K562 (cell line): ENCODE data around the gene CBL. TPM values are rescaled to one million over a fixed set of nuclear protein-coding genes. Genes with fewer than 3 reads are reported as not detected.

Experiments
- ATAC-seq: fragments of 200-7000 bp; cut with Tn5 transposase; 3 replicates; pipeline ENCODE4 v1.9.1; 2020; ENCODE audit warnings: moderate library complexity
- BruUV-seq: library from RNA; stranded (reverse); fragments of 400-500 nt; replicated peaks from 2 replicates; lab custom pipeline; 2021; lab: Mats Ljungman, UMichigan
- CTCF ChIA-PET: fragments of 300-600 bp; formaldehyde crosslinking; extraction: SDS; loops from one replicate; lab custom pipeline; 2021; ENCODE audit warnings: low intra/inter-chr PET ratio; lab: Yijun Ruan, JAX
- POLR2A ChIA-PET: fragments of 300-600, 350-650 bp; sonication (Branson Sonifier 250); formaldehyde crosslinking; extraction: SDS; loops from one replicate; lab custom pipeline; 2021; ENCODE audit warnings: antibody characterized with exemption, inconsistent platforms; lab: Yijun Ruan, JAX
- DNase-seq, 4 experiments: peaks; one replicate each; pipeline versions ENCODE4 v3.0.0 to v3.0.0-alpha.2; 2011 to 2018; ENCODE audit warnings: low spot score in 3 of 4, mixed read lengths in 3 of 4; ENCODE audit errors: extremely low read depth in 1 of 4
- FAIRE-seq: peaks from 2 replicates; lab custom pipeline; 2011; peaks lifted over from hg19 to GRCh38; lab: Jason Lieb, UNC
- H2AFZ ChIP-seq: 2 replicates; pipeline ENCODE4 v1.6.0; 2011; ENCODE audit warnings: low read depth, low read length, control low read depth, inconsistent platforms
- H3K27ac ChIP-seq: fragments of 200-600 bp; 3 replicates; pipeline ENCODE4 v1.8.0; 2011; ENCODE audit warnings: low read depth, mild to moderate bottlenecking, control low read depth, inconsistent platforms, low read length, moderate library complexity, mixed read lengths; ENCODE audit errors: extremely low read depth
- H3K27me3 ChIP-seq, 2 experiments: fragments of 300-600 bp in 1 of 2; 2 replicates in 1 of 2; 3 replicates in 1 of 2; pipeline versions ENCODE4 v1.6.0 to v1.8.0; 2011; ENCODE audit warnings: inconsistent platforms in 2 of 2, low read length in 2 of 2, mild to moderate bottlenecking in 1 of 2, mixed read lengths in 1 of 2, moderate library complexity in 1 of 2; ENCODE audit not compliant: control insufficient read depth in 2 of 2, insufficient read depth in 2 of 2
- H3K36me3 ChIP-seq: fragments of 300-600 bp; 3 replicates; pipeline ENCODE4 v1.8.0; 2011; ENCODE audit warnings: mild to moderate bottlenecking, low read length, inconsistent platforms; ENCODE audit not compliant: control insufficient read depth, insufficient read depth
- H3K4me1 ChIP-seq, 2 experiments: fragments of 200-600 bp in 1 of 2; replicated peaks in 1 of 2; 2 replicates in 1 of 2; 3 replicates in 1 of 2; pipeline versions ENCODE4 v1.5.1 to v1.8.0; 2011; ENCODE audit warnings: inconsistent platforms in 2 of 2, low read length in 2 of 2, mild to moderate bottlenecking in 1 of 2, mixed read lengths in 1 of 2, moderate library complexity in 1 of 2; ENCODE audit not compliant: control insufficient read depth in 2 of 2, insufficient read depth in 2 of 2
- H3K4me2 ChIP-seq: 2 replicates; pipeline ENCODE4 v1.6.1; 2011; ENCODE audit warnings: low read length, control low read depth, inconsistent platforms, mixed read lengths; ENCODE audit not compliant: insufficient read depth
- H3K4me3 ChIP-seq: fragments of 200-600 bp; sonication (generic), shearing (Covaris generic); 2 replicates; pipeline ENCODE4 v1.5.1; 2016; ENCODE audit warnings: control low read depth, inconsistent platforms
- H3K79me2 ChIP-seq: fragments of 200-600 bp; 3 replicates; pipeline ENCODE4 v1.8.0; 2011; ENCODE audit warnings: low read length, inconsistent platforms; ENCODE audit not compliant: control insufficient read depth, insufficient read depth
- H3K9ac ChIP-seq, 2 experiments: 2 replicates each; pipeline versions ENCODE4 v1.6.0 to v1.6.1; 2011; ENCODE audit warnings: low read depth in 2 of 2, low read length in 2 of 2, control low read depth in 1 of 2, inconsistent platforms in 1 of 2, mild to moderate bottlenecking in 1 of 2, mixed read lengths in 1 of 2; ENCODE audit not compliant: insufficient read depth in 1 of 2
- H3K9me1 ChIP-seq: one replicate; pipeline ENCODE4 v1.6.0; 2011; ENCODE audit warnings: inconsistent platforms, mild to moderate bottlenecking, low read length, moderate library complexity; ENCODE audit not compliant: control insufficient read depth, insufficient read depth
- H3K9me3 ChIP-seq: replicated peaks from 2 replicates; pipeline ENCODE4 v1.5.1; 2011; ENCODE audit warnings: low read depth, low read length, inconsistent platforms; ENCODE audit not compliant: control insufficient read depth, insufficient read depth
- H4K20me1 ChIP-seq: replicated peaks from 2 replicates; pipeline ENCODE4 v1.6.1; 2011; ENCODE audit warnings: low read length, inconsistent platforms, mixed read lengths; ENCODE audit not compliant: control insufficient read depth, insufficient read depth
- POLR2B ChIP-seq: fragments of 450-650 bp; IDR thresholded peaks from 2 replicates; pipeline ENCODE4 v1.6.1; 2018; ENCODE audit warnings: low read depth; ENCODE audit not compliant: partially characterized antibody
- WGBS: fragments of 100-300 bp; shearing (Covaris generic); methylation state at CpG from one replicate; pipeline ENCODE4 v1.1.6; 2016; ENCODE audit warnings: low coverage, mixed read lengths; ENCODE audit not compliant: insufficient coverage; ENCODE audit errors: missing lambda C conversion rate; 5-methylcytosine and 5-hydroxymethylcytosine counted together
- in situ Hi-C: fragments of 300-500 bp; cut with MboI; formaldehyde crosslinking; loops from 4 replicates; pipeline ENCODE4 v1.15.0; 2018; ENCODE audit warnings: inconsistent platforms, mixed read lengths
- intact Hi-C: fragments of 100-400 bp; cut with micrococcal nuclease; formaldehyde crosslinking; loops from 2 replicates; pipeline ENCODE4 v1.14.2; 2022
- polyA plus RNA-seq, 8 experiments: library from polyadenylated mRNA; depleted of rRNA in 4 of 8; stranded (reverse) in 5 of 8; unstranded in 3 of 8; fragments of >200 nt; fragmentation: Nextera tagmentation in 2 of 8; fragmentation: Illumina TruSeq in 1 of 8; extraction: Ambion mirVana in 2 of 8; extraction: Trizol in 1 of 8; gene quantifications; 2 replicates each; pipeline versions ENCODE4 v1.2.1 to v1.2.3, GENCODE V29; 2011 to 2014; ENCODE audit warnings: inconsistent platforms in 1 of 8, missing spikeins in 1 of 8
- total RNA-seq, 7 experiments: library from RNA; depleted of rRNA in 6 of 7; stranded (reverse); fragments of >200 nt in 6 of 7; fragmentation: Illumina TruSeq in 2 of 7; extraction: Trizol in 2 of 7; gene quantifications; 2 replicates each; pipeline versions ENCODE4 v1.2.1 to v1.2.3, GENCODE V29; 2011 to 2021; ENCODE audit warnings: low replicate concordance in 1 of 7
- TF ChIP-seq, protein P1 (sequence below): sonication (generic); formaldehyde crosslinking; IDR thresholded peaks from 2 replicates; pipeline ENCODE4 v1.8.0; 2022; ENCODE audit warnings: missing genetic modification reagents, mild to moderate bottlenecking, borderline replicate concordance

Gene CBL
- total and polyA plus RNA-seq, 9 of the 15 experiments (the other 6 are each of a cell fraction or from before 2014, with no cell fraction given): 3.2 to 24.9 (median 9.9) TPM

DNA sequence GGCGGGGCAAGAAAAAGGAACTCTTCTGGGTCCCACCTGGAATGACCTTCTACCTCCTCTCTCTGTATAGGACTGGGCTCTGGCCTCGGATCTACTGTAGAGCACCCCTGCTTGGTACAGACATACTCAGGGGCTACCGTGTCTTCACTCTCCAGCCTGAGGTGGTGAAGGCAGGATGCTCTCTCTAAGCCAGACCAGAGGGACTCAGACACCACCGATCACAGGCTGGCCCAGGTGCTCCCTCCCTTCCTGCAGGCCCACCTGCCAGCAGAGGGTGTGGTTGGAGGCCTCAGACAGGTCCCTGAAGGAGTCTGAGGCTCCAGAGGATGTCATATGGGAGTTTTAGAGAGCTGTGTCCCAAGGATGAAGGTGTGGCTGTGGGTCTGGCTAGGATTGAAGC is 16.7 kb upstream of the CBL start:
- Histone ChIP-seq H3K4me3 (no peak overlapping the region), H3K27ac (no peak overlapping the region), H3K4me1 (peaks cover 7 to 30% of the 10 kb centered on the region in 2 experiments; a peak in 4 of 5 replicates), H3K27me3 (no peaks in the 10 kb centered on the region; a peak in 1 of 5 replicates), H3K9me1 (no peaks in the 10 kb centered on the region)
- intact Hi-C loops: no loop called here
- no TSS peak for BruUV-seq
- DNase-seq: no peak
- TF ChIP-seq, protein P1, sequence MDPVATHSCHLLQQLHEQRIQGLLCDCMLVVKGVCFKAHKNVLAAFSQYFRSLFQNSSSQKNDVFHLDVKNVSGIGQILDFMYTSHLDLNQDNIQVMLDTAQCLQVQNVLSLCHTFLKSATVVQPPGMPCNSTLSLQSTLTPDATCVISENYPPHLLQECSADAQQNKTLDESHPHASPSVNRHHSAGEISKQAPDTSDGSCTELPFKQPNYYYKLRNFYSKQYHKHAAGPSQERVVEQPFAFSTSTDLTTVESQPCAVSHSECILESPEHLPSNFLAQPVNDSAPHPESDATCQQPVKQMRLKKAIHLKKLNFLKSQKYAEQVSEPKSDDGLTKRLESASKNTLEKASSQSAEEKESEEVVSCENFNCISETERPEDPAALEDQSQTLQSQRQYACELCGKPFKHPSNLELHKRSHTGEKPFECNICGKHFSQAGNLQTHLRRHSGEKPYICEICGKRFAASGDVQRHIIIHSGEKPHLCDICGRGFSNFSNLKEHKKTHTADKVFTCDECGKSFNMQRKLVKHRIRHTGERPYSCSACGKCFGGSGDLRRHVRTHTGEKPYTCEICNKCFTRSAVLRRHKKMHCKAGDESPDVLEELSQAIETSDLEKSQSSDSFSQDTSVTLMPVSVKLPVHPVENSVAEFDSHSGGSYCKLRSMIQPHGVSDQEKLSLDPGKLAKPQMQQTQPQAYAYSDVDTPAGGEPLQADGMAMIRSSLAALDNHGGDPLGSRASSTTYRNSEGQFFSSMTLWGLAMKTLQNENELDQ (CRISPR knock-in tag): no peak
- TF ChIP-seq POLR2B: no peak
- TF ChIP-seq, all 486 proteins: peak for 0
- no peaks in the 10 kb centered on the region for H3K36me3 ChIP-seq
- no peaks in the 10 kb centered on the region for H4K20me1 ChIP-seq
- in situ Hi-C loops: no loop called here
- WGBS: 14% methylated on average over 4 of the region's 4 CpGs
- H3K4me2 ChIP-seq: no peak overlapping the region
- FAIRE-seq: no peak
- ATAC-seq: peak; percentile 12; the same call in 2 of the 3 replicates
- ChIA-PET POLR2A (interaction anchor here (0.7 to 1.7 kb wide), 5 partner anchors 8 to 82 kb away, joined by 3 to 5 read pairs (median 4); partner anchors contain the start of genes C2CD2L and NLRX1), CTCF (no interaction called here)
- no peaks in the 10 kb centered on the region for H3K79me2 ChIP-seq
- H3K9me3 ChIP-seq: no peaks in the 10 kb centered on the region
- H3K9ac ChIP-seq: no peak overlapping the region; a peak in 1 of 4 replicates
- no peak overlapping the region for H2AFZ ChIP-seq
